Prostate gland (tissue), 2 donors: Measurements from ENCODE around the gene ARHGAP24. TPM values are rescaled to one million over a fixed set of nuclear protein-coding genes. Genes with fewer than 3 reads are reported as not detected.
A peak's percentile ranks its signal among the peaks of the same experiment; 100 is the strongest.
"Not testable (repeated sequence)": the region's sequence is repeated elsewhere in the genome, so short reads cannot be mapped to it uniquely, and the experiment has no call there.

Experiments
- DNase-seq: peaks from one replicate; pipeline ENCODE4 v3.0.0-alpha.2; 2019; ENCODE audit warnings: low spot score
- H3K27ac ChIP-seq, 2 donors: fragments of 200-600 bp; sonication (generic); 2 replicates each; pipeline ENCODE4 v1.5.1; 2017 to 2019
- H3K27me3 ChIP-seq: fragments of 200-600 bp; sonication (generic); replicated peaks from 2 replicates; pipeline ENCODE4 v1.5.1; 2019; ENCODE audit not compliant: insufficient read depth
- H3K36me3 ChIP-seq, 2 donors: fragments of 200-600 bp; sonication (generic); 1 replicate in 1 of 2; 2 replicates in 1 of 2; pipeline versions ENCODE4 v1.5.1 to v1.8.1; 2017 to 2019
- H3K4me1 ChIP-seq: fragments of 200-600 bp; sonication (generic); replicated peaks from 2 replicates; pipeline ENCODE4 v1.5.1; 2019
- H3K4me3 ChIP-seq, 2 donors: fragments of 200-600 bp; sonication (generic); 2 replicates each; pipeline ENCODE4 v1.5.1; 2017 to 2019
- H3K9me3 ChIP-seq: fragments of 200-600 bp; sonication (generic); 2 replicates; pipeline ENCODE4 v1.5.1; 2017
- POLR2A ChIP-seq: fragments of 450-650 bp; IDR thresholded peaks from one replicate; pipeline ENCODE4 v1.6.1; 2016; ENCODE audit warnings: antibody characterized with exemption, mild to moderate bottlenecking
- POLR2AphosphoS5 ChIP-seq: sonication (generic); formaldehyde crosslinking; IDR thresholded peaks from one replicate; pipeline ENCODE4 v1.6.1; 2017; ENCODE audit warnings: antibody characterized with exemption
- WGBS: methylation state at CpG from one replicate; pipeline ENCODE4 v1.1.5; 2018; 5-methylcytosine and 5-hydroxymethylcytosine counted together
- intact Hi-C: fragments of 100-400 bp; cut with DNase I; formaldehyde crosslinking; loops from one replicate; pipeline ENCODE4 v1.14.2; 2022
- total RNA-seq, 2 donors: library from RNA; depleted of rRNA; stranded (reverse); fragments of >200 nt; gene quantifications; one replicate each; pipeline ENCODE4 v1.1.0, GENCODE V29; 2016
- TF ChIP-seq, protein P1 (sequence below), 4 experiments: fragments of 200-600 bp in 2 of 4; fragments of 450-650 bp in 2 of 4; sonication (generic) in 2 of 4; IDR thresholded peaks; 1 replicate in 3 of 4; 2 replicates in 1 of 4; pipeline ENCODE4 v1.5.1; 2016 to 2019; ENCODE audit warnings: antibody characterized with exemption in 4 of 4, mild to moderate bottlenecking in 2 of 4, moderate library complexity in 2 of 4

The ARHGAP24 gene
- total RNA-seq, 2 donors from 2014 or later, result 6.7 to 7.4 TPM

DNA sequence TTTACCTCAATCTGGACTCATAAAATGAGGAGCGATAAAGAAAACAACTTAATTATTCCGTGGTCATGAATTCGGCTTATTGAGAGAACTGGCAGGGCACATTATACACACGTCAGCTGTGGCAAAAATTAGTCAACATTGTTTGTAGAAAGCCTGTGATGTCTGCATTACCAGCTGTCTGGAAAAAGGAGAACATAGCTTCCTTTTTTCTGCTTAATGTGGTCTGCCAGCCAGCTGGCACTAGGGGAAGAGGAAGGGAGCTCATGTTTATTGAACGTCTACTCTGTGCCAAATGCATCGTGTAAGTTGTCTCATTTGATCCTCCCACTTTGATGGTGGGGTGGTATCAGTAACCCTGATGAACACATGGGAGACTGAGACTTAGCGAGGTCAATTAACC lies 367.6 kb downstream of the ARHGAP24 start:
- H3K4me3 ChIP-seq, result no peak overlapping the region
- H3K36me3 ChIP-seq, result no peaks in the 10 kb centered on the region
- H3K27ac ChIP-seq, result no peak overlapping the region
- TF ChIP-seq POLR2A (no peak), POLR2AphosphoS5 (no peak)
- TF ChIP-seq, protein P1, sequence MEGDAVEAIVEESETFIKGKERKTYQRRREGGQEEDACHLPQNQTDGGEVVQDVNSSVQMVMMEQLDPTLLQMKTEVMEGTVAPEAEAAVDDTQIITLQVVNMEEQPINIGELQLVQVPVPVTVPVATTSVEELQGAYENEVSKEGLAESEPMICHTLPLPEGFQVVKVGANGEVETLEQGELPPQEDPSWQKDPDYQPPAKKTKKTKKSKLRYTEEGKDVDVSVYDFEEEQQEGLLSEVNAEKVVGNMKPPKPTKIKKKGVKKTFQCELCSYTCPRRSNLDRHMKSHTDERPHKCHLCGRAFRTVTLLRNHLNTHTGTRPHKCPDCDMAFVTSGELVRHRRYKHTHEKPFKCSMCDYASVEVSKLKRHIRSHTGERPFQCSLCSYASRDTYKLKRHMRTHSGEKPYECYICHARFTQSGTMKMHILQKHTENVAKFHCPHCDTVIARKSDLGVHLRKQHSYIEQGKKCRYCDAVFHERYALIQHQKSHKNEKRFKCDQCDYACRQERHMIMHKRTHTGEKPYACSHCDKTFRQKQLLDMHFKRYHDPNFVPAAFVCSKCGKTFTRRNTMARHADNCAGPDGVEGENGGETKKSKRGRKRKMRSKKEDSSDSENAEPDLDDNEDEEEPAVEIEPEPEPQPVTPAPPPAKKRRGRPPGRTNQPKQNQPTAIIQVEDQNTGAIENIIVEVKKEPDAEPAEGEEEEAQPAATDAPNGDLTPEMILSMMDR (IDR thresholded peaks at IDR 0.05), result no peak
- no peak for DNase-seq
- no peaks in the 10 kb centered on the region for H3K27me3 ChIP-seq
- intact Hi-C loops, result no loop called here
- no peaks in the 10 kb centered on the region for H3K9me3 ChIP-seq
- 14% methylated on average over 7 of the region's 7 CpGs for WGBS
- H3K4me1 ChIP-seq, result no peaks in the 10 kb centered on the region

GRCh38 chr4:85853740-85854139 lies 378.8 kb downstream of the ARHGAP24 start:
- H3K4me3 ChIP-seq, intact Hi-C loops, H3K27ac ChIP-seq, H3K4me1 ChIP-seq, H3K9me3 ChIP-seq, H3K27me3 ChIP-seq, H3K36me3 ChIP-seq, DNase-seq: not testable (repeated sequence)
- 87% methylated on average over 6 of the region's 6 CpGs for WGBS

- DNase-seq, result no peak
- Histone ChIP-seq H3K4me1 (no peaks in the 10 kb centered on the region), H3K4me3 (no peak overlapping the region), H3K9me3 (no peaks in the 10 kb centered on the region), H3K36me3 (no peaks in the 10 kb centered on the region), H3K27me3 (no peaks in the 10 kb centered on the region), H3K27ac (no peak overlapping the region)
- intact Hi-C loops, result no loop called here
- TF ChIP-seq POLR2A, result no peak
- TF ChIP-seq POLR2AphosphoS5, result no peak
- TF ChIP-seq, protein P1 (IDR thresholded peaks at IDR 0.05), result no peak
- 90% methylated on average over 2 of the region's 2 CpGs for WGBS
These were observed 379.6 kb downstream of the ARHGAP24 start for GRCh38 chr4:85854546-85854945.

- TF ChIP-seq POLR2AphosphoS5, result no peak
- TF ChIP-seq POLR2A, result no peak
- TF ChIP-seq, protein P1 (IDR thresholded peaks at IDR 0.05), result no peak
- no peak overlapping the region for H3K27ac ChIP-seq
- H3K36me3 ChIP-seq, result no peaks in the 10 kb centered on the region
- no peaks in the 10 kb centered on the region for H3K27me3 ChIP-seq
- intact Hi-C loops, result no loop called here
- H3K4me3 ChIP-seq, result no peak overlapping the region
- H3K4me1 ChIP-seq, result peaks cover 4% of the 10 kb centered on the region
- H3K9me3 ChIP-seq, result no peaks in the 10 kb centered on the region
- DNase-seq, result no peak
- WGBS, result 60% methylated on average over 6 of the region's 6 CpGs
These were observed 385.3 kb downstream of the ARHGAP24 start for GRCh38 chr4:85860066-85860740.

GRCh38 chr4:85861064-85861765 lies 386.3 kb downstream of the ARHGAP24 start:
- 28% methylated on average over 5 of the region's 5 CpGs for WGBS

More at GRCh38 chr4:85861064-85861765, 386.3 kb downstream of the ARHGAP24 start:
- no peak overlapping the region for H3K4me3 ChIP-seq
- intact Hi-C loops, result no loop called here
- H3K27me3 ChIP-seq, result no peaks in the 10 kb centered on the region
- H3K36me3 ChIP-seq, result no peaks in the 10 kb centered on the region
- DNase-seq, result no peak
- H3K27ac ChIP-seq, result no peak overlapping the region
- peaks cover 4% of the 10 kb centered on the region for H3K4me1 ChIP-seq
- no peaks in the 10 kb centered on the region for H3K9me3 ChIP-seq
- TF ChIP-seq, protein P1 (IDR thresholded peaks at IDR 0.05), result no peak
- TF ChIP-seq POLR2AphosphoS5 (peak; percentile 20), POLR2A (no peak)
